ENCODE measurements around the gene FOXO3.

FOXO3 gene

GRCh38 chr6:108623995-108624394 lies 63.3 kb downstream of the FOXO3 start:
- H3K4me1 ChIP-seq (ENCODE audit: control insufficient read depth, low read length), result peaks cover 9% of the 10 kb centered on the region
- H3K9me3 ChIP-seq (ENCODE audit: control insufficient read depth, insufficient read depth, low read length), result no peaks in the 10 kb centered on the region
- H3K27me3 ChIP-seq (ENCODE audit: control insufficient read depth, low read length), result no peaks in the 10 kb centered on the region
- H4K20me1 ChIP-seq (ENCODE audit: control insufficient read depth, insufficient read depth, low read depth, low read length), result 0 out of 2 replicates have a peak, but pooled peaks cover 3% of the 10 kb centered on the region
- no peaks in the 10 kb centered on the region for H3K36me3 ChIP-seq (ENCODE audit: control insufficient read depth, low read length)
- no peak overlapping the region for H3K27ac ChIP-seq (ENCODE audit: low read depth, low read length)
- H3K79me2 ChIP-seq (ENCODE audit: control insufficient read depth, low read length), result peaks cover 10% of the 10 kb centered on the region
- no peak overlapping the region for H3K4me3 ChIP-seq (ENCODE audit: low read length)
- H3K9me2 ChIP-seq (replicated peaks; ENCODE audit: control insufficient read depth, low read length), result no peaks in the 10 kb centered on the region
- H3K4me2 ChIP-seq (ENCODE audit: low read length), result no peak overlapping the region
- no peaks in the 10 kb centered on the region for H3F3A ChIP-seq (ENCODE audit: control insufficient read depth, insufficient read depth)
- TF ChIP-seq CTCF (IDR thresholded peaks at IDR 0.05; ENCODE audit: low read depth, low read length, poor library complexity, severe bottlenecking), result no peak
- TF ChIP-seq EZH2phosphoT487 (IDR thresholded peaks at IDR 0.05; ENCODE audit: borderline replicate concordance, low read length), result no peak

DNA sequence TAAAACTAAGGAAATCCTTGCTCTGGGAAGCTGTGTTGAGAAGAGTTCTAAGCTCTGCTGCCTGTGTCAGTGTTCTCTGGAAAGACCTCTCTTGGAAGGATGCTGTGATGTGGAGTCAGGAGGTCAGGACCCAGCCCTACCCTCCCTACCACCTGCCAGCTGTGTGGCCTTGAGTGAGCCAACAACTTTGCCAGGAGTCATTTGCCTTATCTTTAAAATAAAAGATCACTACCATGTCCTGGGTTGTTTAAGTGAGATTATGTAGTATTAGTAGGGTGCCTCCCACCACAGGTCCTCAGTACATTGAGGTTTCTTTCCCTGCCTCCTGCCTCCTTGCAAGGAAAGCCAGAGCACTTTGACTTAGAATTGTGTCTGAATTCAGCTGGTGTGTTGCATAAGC lies 64.9 kb downstream of the FOXO3 start:
- H3K4me2 ChIP-seq (ENCODE audit: low read length), result no peak overlapping the region
- no peaks in the 10 kb centered on the region for H3K9me2 ChIP-seq (replicated peaks; ENCODE audit: control insufficient read depth, low read length)
- no peaks in the 10 kb centered on the region for H3K27me3 ChIP-seq (ENCODE audit: control insufficient read depth, low read length)
- TF ChIP-seq CTCF (IDR thresholded peaks at IDR 0.05; ENCODE audit: low read depth, low read length, poor library complexity, severe bottlenecking) (no peak), EZH2phosphoT487 (IDR thresholded peaks at IDR 0.05; ENCODE audit: borderline replicate concordance, low read length) (no peak)
- no peaks in the 10 kb centered on the region for H3F3A ChIP-seq (ENCODE audit: control insufficient read depth, insufficient read depth)
- H3K4me3 ChIP-seq (ENCODE audit: low read length), result no peak overlapping the region
- H3K4me1 ChIP-seq (ENCODE audit: control insufficient read depth, low read length), result no peaks in the 10 kb centered on the region
- no peak overlapping the region for H3K27ac ChIP-seq (ENCODE audit: low read depth, low read length)
- H3K9me3 ChIP-seq (ENCODE audit: control insufficient read depth, insufficient read depth, low read length), result no peaks in the 10 kb centered on the region
- H3K36me3 ChIP-seq (ENCODE audit: control insufficient read depth, low read length), result no peaks in the 10 kb centered on the region
- 0 out of 2 replicates have a peak, but pooled peaks cover 3% of the 10 kb centered on the region for H4K20me1 ChIP-seq (ENCODE audit: control insufficient read depth, insufficient read depth, low read depth, low read length)
- H3K79me2 ChIP-seq (ENCODE audit: control insufficient read depth, low read length), result peaks cover 2% of the 10 kb centered on the region; the same call in 1 of the 2 replicates

GRCh38 chr6:108626777-108627176 lies 66.1 kb downstream of the FOXO3 start:
- H3K79me2 ChIP-seq (ENCODE audit: control insufficient read depth, low read length), result peaks cover 3% of the 10 kb centered on the region; the same call in 1 of the 2 replicates

More at GRCh38 chr6:108626777-108627176, 66.1 kb downstream of the FOXO3 start:
- H3K4me3 ChIP-seq (ENCODE audit: low read length), result no peak overlapping the region
- no peaks in the 10 kb centered on the region for H3K9me3 ChIP-seq (ENCODE audit: control insufficient read depth, insufficient read depth, low read length)
- TF ChIP-seq EZH2phosphoT487 (IDR thresholded peaks at IDR 0.05; ENCODE audit: borderline replicate concordance, low read length) (no peak), CTCF (IDR thresholded peaks at IDR 0.05; ENCODE audit: low read depth, low read length, poor library complexity, severe bottlenecking) (no peak)
- H4K20me1 ChIP-seq (ENCODE audit: control insufficient read depth, insufficient read depth, low read depth, low read length), result 0 out of 2 replicates have a peak, but pooled peaks cover 3% of the 10 kb centered on the region
- H3K4me1 ChIP-seq (ENCODE audit: control insufficient read depth, low read length), result no peaks in the 10 kb centered on the region
- no peaks in the 10 kb centered on the region for H3F3A ChIP-seq (ENCODE audit: control insufficient read depth, insufficient read depth)
- H3K4me2 ChIP-seq (ENCODE audit: low read length), result no peak overlapping the region
- H3K27ac ChIP-seq (ENCODE audit: low read depth, low read length), result no peak overlapping the region
- H3K27me3 ChIP-seq (ENCODE audit: control insufficient read depth, low read length), result no peaks in the 10 kb centered on the region
- H3K36me3 ChIP-seq (ENCODE audit: control insufficient read depth, low read length), result no peaks in the 10 kb centered on the region
- H3K9me2 ChIP-seq (replicated peaks; ENCODE audit: control insufficient read depth, low read length), result no peaks in the 10 kb centered on the region

Measured in DOHH2 (cell line).